IMR-90 (cell line): Measurements from ENCODE around the gene ZMIZ1. TPM values are rescaled to one million over a fixed set of nuclear protein-coding genes. Genes with fewer than 3 reads are reported as not detected.

Source experiments
- ATAC-seq: fragments of 200-7000 bp; cut with Tn5 transposase; 2 replicates; pipeline ENCODE4 v1.9.1; 2020; ENCODE audit warnings: low read depth, mild to moderate bottlenecking, moderate library complexity
- BruUV-seq: library from RNA; stranded (reverse); fragments of 400-500 nt; replicated peaks from 2 replicates; lab custom pipeline; 2021; lab: Mats Ljungman, UMichigan
- CTCF ChIA-PET: fragments of 300-600 bp; formaldehyde crosslinking; extraction: SDS; loops from one replicate; lab custom pipeline; 2021; ENCODE audit warnings: antibody characterized with exemption; lab: Yijun Ruan, JAX
- POLR2A ChIA-PET: fragments of 300-600 bp; sonication (Branson Sonifier 250); formaldehyde crosslinking; loops from one replicate; lab custom pipeline; 2022; ENCODE audit warnings: antibody characterized with exemption; ENCODE audit not compliant: unreplicated experiment; lab: Charles Lee
- DNase-seq: peaks from one replicate; pipeline ENCODE4 v3.0.0; 2013
- H2AFZ ChIP-seq: replicated peaks from 2 replicates; pipeline ENCODE3; 2013; ENCODE audit warnings: low read length, mild to moderate bottlenecking; ENCODE audit not compliant: poor library complexity
- H2AK5ac ChIP-seq: 2 replicates; pipeline ENCODE4 v1.6.1; 2013; ENCODE audit warnings: low read depth, low read length, inconsistent platforms
- H2AK9ac ChIP-seq: replicated peaks from 2 replicates; pipeline ENCODE3; 2013; ENCODE audit warnings: mild to moderate bottlenecking, low read depth, low read length, moderate library complexity; ENCODE audit not compliant: poor library complexity
- H2BK120ac ChIP-seq: 2 replicates; pipeline ENCODE4 v1.6.1; 2013; ENCODE audit warnings: low read depth, low read length, inconsistent platforms
- H2BK15ac ChIP-seq: 3 replicates; pipeline ENCODE4 v1.6.1; 2013; ENCODE audit warnings: low read depth, low read length, inconsistent platforms
- H2BK20ac ChIP-seq: 2 replicates; pipeline ENCODE4 v1.6.1; 2013; ENCODE audit warnings: low read depth, mild to moderate bottlenecking, inconsistent platforms, low read length, moderate library complexity
- H2BK5ac ChIP-seq: 2 replicates; pipeline ENCODE4 v1.6.1; 2013; ENCODE audit warnings: mild to moderate bottlenecking, low read depth, low read length, inconsistent platforms; ENCODE audit not compliant: poor library complexity, severe bottlenecking
- H3K14ac ChIP-seq: replicated peaks from 2 replicates; pipeline ENCODE4 v1.6.1; 2013; ENCODE audit warnings: low read depth, low read length, inconsistent platforms
- H3K18ac ChIP-seq: 2 replicates; pipeline ENCODE4 v1.6.1; 2013; ENCODE audit warnings: low read depth, low read length, control low read depth
- H3K23ac ChIP-seq: 2 replicates; pipeline ENCODE4 v1.6.1; 2013; ENCODE audit warnings: low read depth, low read length, inconsistent platforms
- H3K27ac ChIP-seq: 2 replicates; pipeline ENCODE4 v1.5.1; 2013; ENCODE audit warnings: mild to moderate bottlenecking, control low read depth, low read length; ENCODE audit not compliant: insufficient read depth
- H3K27me3 ChIP-seq: 2 replicates; pipeline ENCODE4 v1.6.1; 2013; ENCODE audit warnings: low read length; ENCODE audit not compliant: control insufficient read depth, insufficient read depth
- H3K36me3 ChIP-seq: 2 replicates; pipeline ENCODE4 v1.6.1; 2013; ENCODE audit warnings: low read length, mixed read lengths; ENCODE audit not compliant: control insufficient read depth, insufficient read depth
- H3K4ac ChIP-seq: 2 replicates; pipeline ENCODE4 v1.6.1; 2013; ENCODE audit warnings: low read depth, low read length, inconsistent platforms
- H3K4me1 ChIP-seq: 2 replicates; pipeline ENCODE4 v1.6.1; 2013; ENCODE audit warnings: low read length, mixed read lengths; ENCODE audit not compliant: control insufficient read depth, insufficient read depth
- H3K4me2 ChIP-seq: 2 replicates; pipeline ENCODE4 v1.6.1; 2013; ENCODE audit warnings: low read depth, mild to moderate bottlenecking, control low read depth, low read length, moderate library complexity
- H3K4me3 ChIP-seq: 2 replicates; pipeline ENCODE4 v1.5.1; 2013; ENCODE audit warnings: low read depth, mild to moderate bottlenecking, control low read depth, low read length, moderate library complexity; ENCODE audit not compliant: insufficient read depth
- H3K56ac ChIP-seq: 2 replicates; pipeline ENCODE4 v1.6.1; 2013; ENCODE audit warnings: low read length, inconsistent platforms; ENCODE audit not compliant: insufficient read depth; ENCODE audit errors: extremely low read depth
- H3K79me1 ChIP-seq, 2 experiments: 2 replicates each; pipeline ENCODE4 v1.6.1; 2013; ENCODE audit warnings: low read length in 2 of 2, inconsistent platforms in 1 of 2, low read depth in 1 of 2
- H3K9ac ChIP-seq: 2 replicates; pipeline ENCODE4 v1.6.1; 2013; ENCODE audit warnings: low read depth, low read length, control low read depth
- H3K9me1 ChIP-seq: 2 replicates; pipeline ENCODE4 v1.6.1; 2013; ENCODE audit warnings: low read length, inconsistent platforms; ENCODE audit not compliant: insufficient read depth
- H3K9me3 ChIP-seq: 2 replicates; pipeline ENCODE4 v1.6.1; 2013; ENCODE audit warnings: low read length; ENCODE audit not compliant: control insufficient read depth, insufficient read depth
- H4K20me1 ChIP-seq: 2 replicates; pipeline ENCODE4 v1.6.1; 2013; ENCODE audit warnings: low read length, inconsistent platforms; ENCODE audit not compliant: insufficient read depth
- H4K5ac ChIP-seq: 2 replicates; pipeline ENCODE4 v1.6.1; 2013; ENCODE audit warnings: mild to moderate bottlenecking, low read depth, low read length, control low read depth
- H4K8ac ChIP-seq, 2 experiments: 2 replicates each; pipeline ENCODE4 v1.6.1; 2013; ENCODE audit warnings: low read depth in 2 of 2, low read length in 2 of 2, control low read depth in 1 of 2, inconsistent platforms in 1 of 2
- H4K91ac ChIP-seq: 2 replicates; pipeline ENCODE4 v1.6.1; 2013; ENCODE audit warnings: low read depth, low read length, inconsistent platforms; ENCODE audit not compliant: insufficient read depth
- BHLHE40 ChIP-seq: fragments of 150-350 bp; IDR thresholded peaks from 2 replicates; pipeline ENCODE4 v1.6.1; 2016; ENCODE audit warnings: mild to moderate bottlenecking, low read depth, low read length
- CEBPB ChIP-seq: IDR thresholded peaks from 2 replicates; pipeline ENCODE4 v1.6.1; 2012; ENCODE audit warnings: low read depth, low read length, improper control_type of control experiment
- CHD1 ChIP-seq: IDR thresholded peaks from 2 replicates; pipeline ENCODE4 v1.6.1; 2012; ENCODE audit warnings: low read depth, low read length, improper control_type of control experiment
- CTCF ChIP-seq: conservative IDR thresholded peaks from 2 replicates; pipeline ENCODE4 v1.5.1; 2012; ENCODE audit warnings: mild to moderate bottlenecking, low read depth, low read length, improper control_type of control experiment
- ELK1 ChIP-seq: fragments of 150-350 bp; IDR thresholded peaks from 2 replicates; pipeline ENCODE4 v1.6.1; 2016; ENCODE audit warnings: low read depth, mild to moderate bottlenecking, low read length, moderate library complexity, borderline replicate concordance
- FOS ChIP-seq: fragments of 150-350 bp; IDR thresholded peaks from 2 replicates; pipeline ENCODE4 v1.6.1; 2016; ENCODE audit warnings: low read depth, low read length
- MAZ ChIP-seq: IDR thresholded peaks from 2 replicates; pipeline ENCODE4 v1.6.1; 2012; ENCODE audit warnings: low read depth, mild to moderate bottlenecking, low read length, improper control_type of control experiment, moderate library complexity, borderline replicate concordance
- MXI1 ChIP-seq: IDR thresholded peaks from 2 replicates; pipeline ENCODE4 v1.6.1; 2012; ENCODE audit warnings: low read depth, mild to moderate bottlenecking, low read length, moderate library complexity, borderline replicate concordance
- NFE2L2 ChIP-seq: fragments of 150-350 bp; IDR thresholded peaks from 2 replicates; pipeline ENCODE4 v1.6.1; 2016; ENCODE audit warnings: low read depth, mild to moderate bottlenecking, low read length
- POLR2A ChIP-seq: IDR thresholded peaks from 2 replicates; pipeline ENCODE4 v1.6.1; 2012; ENCODE audit warnings: mild to moderate bottlenecking, low read depth, low read length
- RAD21 ChIP-seq: IDR thresholded peaks from 2 replicates; pipeline ENCODE4 v1.6.1; 2012; ENCODE audit warnings: low read length, improper control_type of control experiment
- RFX5 ChIP-seq: IDR thresholded peaks from 2 replicates; pipeline ENCODE4 v1.8.0; 2012; ENCODE audit warnings: low read depth, mild to moderate bottlenecking, low read length, moderate library complexity
- SMC3 ChIP-seq: fragments of 150-350 bp; IDR thresholded peaks from 2 replicates; pipeline ENCODE4 v1.6.1; 2016; ENCODE audit warnings: low read depth, mild to moderate bottlenecking, antibody characterized with exemption, low read length, moderate library complexity
- USF2 ChIP-seq: fragments of 150-350 bp; IDR thresholded peaks from 2 replicates; pipeline ENCODE4 v1.6.1; 2017; ENCODE audit warnings: mild to moderate bottlenecking, antibody characterized with exemption, low read length, low read depth
- whole genome bisulfite sequencing, 2 experiments: methylation state at CpG; one replicate each; pipeline versions ENCODE4 v1.1.5 to v1.1.7; 2013; ENCODE audit warnings: missing lambda C conversion rate in 2 of 2; ENCODE audit not compliant: insufficient read length in 1 of 2; ENCODE audit errors: extremely low coverage in 2 of 2; 5-methylcytosine and 5-hydroxymethylcytosine counted together
- dilution Hi-C: fragments of 300-500 bp; cut with HindIII; formaldehyde crosslinking; loops from one replicate; pipeline ENCODE4 v1.14.3; 2018; ENCODE audit warnings: low sequenced_read_pairs; ENCODE audit not compliant: unreplicated experiment
- in situ Hi-C: fragments of 300-500 bp; cut with MboI; formaldehyde crosslinking; loops from 3 replicates; pipeline ENCODE4 v1.14.3; 2019; ENCODE audit warnings: low sequenced_read_pairs, inconsistent platforms, mixed read lengths
- intact Hi-C: fragments of 100-400 bp; cut with micrococcal nuclease; formaldehyde crosslinking; loops from 2 replicates; pipeline ENCODE4 v1.10.0; 2022
- polyA plus RNA-seq, 3 experiments: library from polyadenylated mRNA; depleted of rRNA; stranded (reverse); fragments of >200 nt; gene quantifications; 2 replicates each; pipeline ENCODE4 v1.2.3, GENCODE V29; 2012; ENCODE audit warnings: low replicate concordance in 1 of 3
- total RNA-seq: library from RNA; depleted of rRNA; stranded (reverse); fragments of >200 nt; gene quantifications from 2 replicates; pipeline ENCODE4 v1.2.3, GENCODE V29; 2012

Gene ZMIZ1
- total and polyA plus RNA-seq, 2 of the 4 experiments (the other 2 are of a cell fraction): 6.6 to 48.7 TPM

GRCh38 chr10:79023240-79024162, 45.3 kb upstream of the ZMIZ1 start:
- no TSS peak for BruUV-seq
- 90% methylated on average over 8 of the region's 13 CpGs; no CpG with 5 or more reads in 1 of the 2 experiments for WGBS, 2 experiments
- Histone ChIP-seq H2BK5ac (no peak overlapping the region), H3K9me1 (peaks cover 4% of the 10 kb centered on the region; the same call in 1 of the 2 replicates), H3K4ac (no peak overlapping the region), H4K20me1 (no peaks in the 10 kb centered on the region; the same call in 1 of the 2 replicates), H3K4me1 (peaks cover 3% of the 10 kb centered on the region; the same call in 1 of the 2 replicates), H4K5ac (no peak overlapping the region), H2AK9ac (no peak overlapping the region), H3K18ac (no peak overlapping the region), H4K91ac (no peak overlapping the region), H3K4me2 (no peak overlapping the region), H3K36me3 (no peaks in the 10 kb centered on the region), H3K9me3 (no peaks in the 10 kb centered on the region), H3K23ac (no peak overlapping the region), H3K79me1 (no peaks in the 10 kb centered on the region), H2AK5ac (no peak overlapping the region), H2BK20ac (no peak overlapping the region), H2BK15ac (no peak overlapping the region), H2AFZ (no peak overlapping the region), H3K27ac (no peak overlapping the region), H3K4me3 (no peak overlapping the region), H3K56ac (no peak overlapping the region), H2BK120ac (no peak overlapping the region), H3K27me3 (peaks cover 7% of the 10 kb centered on the region; the same call in 1 of the 2 replicates), H3K14ac (no peak overlapping the region), H3K9ac (no peak overlapping the region), H4K8ac (no peak overlapping the region)
- POLR2A ChIA-PET: no interaction called here
- intact Hi-C loops: no loop called here
- dilution Hi-C loops: no loop called here
- CTCF ChIA-PET: no interaction called here
- in situ Hi-C loops: no loop called here
- ATAC-seq (no peak), DNase-seq (no peak)
- TF ChIP-seq POLR2A: no peak
- no peak for TF ChIP-seq CEBPB
- no peak for TF ChIP-seq MAZ
- TF ChIP-seq NFE2L2: no peak
- no peak for TF ChIP-seq USF2
- no peak for TF ChIP-seq CHD1
- TF ChIP-seq RAD21: no peak
- TF ChIP-seq BHLHE40: no peak
- TF ChIP-seq ELK1: no peak
- TF ChIP-seq RFX5: no peak
- TF ChIP-seq SMC3: no peak
- no peak for TF ChIP-seq FOS
- no peak for TF ChIP-seq MXI1
- no peak for TF ChIP-seq CTCF
